Esophagus muscularis mucosa (tissue), 4 donors: ENCODE data around the gene MED7. TPM values are rescaled to one million over a fixed set of nuclear protein-coding genes. Genes with fewer than 3 reads are reported as not detected.

Experiments
- DNase-seq: peaks from one replicate; pipeline ENCODE4 v3.0.0-alpha.2; 2017; ENCODE audit errors: extremely low spot score
- H3K27ac ChIP-seq, 4 donors: fragments of 200-600 bp; sonication (generic); replicated peaks in 1 of 4; 1 replicate in 3 of 4; 2 replicates in 1 of 4; pipeline ENCODE4 v1.5.1; 2016 to 2019; ENCODE audit warnings: mild to moderate bottlenecking in 1 of 4
- H3K27me3 ChIP-seq, 4 donors: fragments of 200-600 bp; sonication (generic); one replicate each; pipeline versions ENCODE4 v1.5.1 to v1.6.0; 2016 to 2019
- H3K36me3 ChIP-seq, 4 donors: fragments of 200-600 bp; sonication (generic); one replicate each; pipeline ENCODE4 v1.5.1; 2016 to 2019
- H3K4me1 ChIP-seq, 4 donors: fragments of 200-600 bp; sonication (generic); one replicate each; pipeline ENCODE4 v1.5.1; 2016 to 2019
- H3K4me3 ChIP-seq, 4 donors: fragments of 200-600 bp; sonication (generic); 1 replicate in 2 of 4; 2 replicates in 2 of 4; pipeline ENCODE4 v1.5.1; 2016 to 2019; ENCODE audit warnings: mild to moderate bottlenecking in 4 of 4, moderate library complexity in 1 of 4
- H3K9me3 ChIP-seq, 4 donors: fragments of 200-600 bp; sonication (generic); 1 replicate in 3 of 4; 2 replicates in 1 of 4; pipeline ENCODE4 v1.5.1; 2016 to 2019
- EP300 ChIP-seq: sonication (generic); formaldehyde crosslinking; IDR thresholded peaks from one replicate; pipeline ENCODE4 v1.6.1; 2017; ENCODE audit warnings: antibody characterized with exemption
- POLR2A ChIP-seq: fragments of 450-650 bp; IDR thresholded peaks from one replicate; pipeline ENCODE4 v1.6.1; 2017; ENCODE audit warnings: antibody characterized with exemption, moderate library complexity, mild to moderate bottlenecking, low read depth
- POLR2AphosphoS5 ChIP-seq, 2 donors: sonication (generic); formaldehyde crosslinking; IDR thresholded peaks; one replicate each; pipeline ENCODE4 v1.6.1; 2017; ENCODE audit warnings: antibody characterized with exemption in 2 of 2
- WGBS: methylation state at CpG from one replicate; pipeline ENCODE4 v1.1.5; 2018; 5-methylcytosine and 5-hydroxymethylcytosine counted together
- intact Hi-C: fragments of 100-400 bp; cut with DNase I; formaldehyde crosslinking; loops from one replicate; pipeline ENCODE4 v1.15.1; 2023
- total RNA-seq, 4 donors: library from RNA; depleted of rRNA; stranded (reverse); fragments of >200 nt; gene quantifications; one replicate each; pipeline versions ENCODE4 v1.1.0 to v1.2.1, GENCODE V29; 2016
- TF ChIP-seq, protein P1 (sequence below), 3 experiments: fragments of 200-600 bp in 2 of 3; fragments of 450-650 bp in 1 of 3; sonication (generic) in 2 of 3; IDR thresholded peaks; one replicate each; pipeline ENCODE4 v1.5.1; 2017 to 2019; ENCODE audit warnings: antibody characterized with exemption in 3 of 3, mild to moderate bottlenecking in 2 of 3, moderate library complexity in 1 of 3

Gene MED7
- total RNA-seq, 4 donors from 2014 or later, result 8.4 to 12.5 (median 10.4) TPM

DNA sequence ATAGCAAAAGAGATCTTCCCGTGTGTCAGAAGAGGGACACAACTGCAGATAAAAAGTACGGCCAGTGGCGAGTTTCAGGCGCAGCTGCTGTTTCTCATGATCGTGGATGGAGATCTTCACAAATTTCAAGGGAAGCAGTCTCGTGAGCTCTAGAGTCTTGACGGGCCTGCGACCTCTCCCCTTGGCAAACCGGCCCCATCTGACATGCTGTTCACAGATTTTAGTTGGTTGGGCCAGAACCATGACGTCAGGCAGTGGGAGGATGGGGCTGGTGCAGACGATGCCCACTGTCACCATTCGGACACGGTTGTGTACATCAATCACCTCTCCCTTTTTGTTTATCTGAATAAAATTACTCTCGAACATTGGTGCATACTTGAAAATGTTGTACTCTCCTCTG is 23.0 kb upstream of the MED7 start:
- TF ChIP-seq POLR2AphosphoS5 (IDR thresholded peaks at IDR 0.05) (no peak), EP300 (no peak), POLR2A (no peak)
- TF ChIP-seq, protein P1, sequence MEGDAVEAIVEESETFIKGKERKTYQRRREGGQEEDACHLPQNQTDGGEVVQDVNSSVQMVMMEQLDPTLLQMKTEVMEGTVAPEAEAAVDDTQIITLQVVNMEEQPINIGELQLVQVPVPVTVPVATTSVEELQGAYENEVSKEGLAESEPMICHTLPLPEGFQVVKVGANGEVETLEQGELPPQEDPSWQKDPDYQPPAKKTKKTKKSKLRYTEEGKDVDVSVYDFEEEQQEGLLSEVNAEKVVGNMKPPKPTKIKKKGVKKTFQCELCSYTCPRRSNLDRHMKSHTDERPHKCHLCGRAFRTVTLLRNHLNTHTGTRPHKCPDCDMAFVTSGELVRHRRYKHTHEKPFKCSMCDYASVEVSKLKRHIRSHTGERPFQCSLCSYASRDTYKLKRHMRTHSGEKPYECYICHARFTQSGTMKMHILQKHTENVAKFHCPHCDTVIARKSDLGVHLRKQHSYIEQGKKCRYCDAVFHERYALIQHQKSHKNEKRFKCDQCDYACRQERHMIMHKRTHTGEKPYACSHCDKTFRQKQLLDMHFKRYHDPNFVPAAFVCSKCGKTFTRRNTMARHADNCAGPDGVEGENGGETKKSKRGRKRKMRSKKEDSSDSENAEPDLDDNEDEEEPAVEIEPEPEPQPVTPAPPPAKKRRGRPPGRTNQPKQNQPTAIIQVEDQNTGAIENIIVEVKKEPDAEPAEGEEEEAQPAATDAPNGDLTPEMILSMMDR (IDR thresholded peaks at IDR 0.05), result no peak
- peak; percentile 50 for DNase-seq
- intact Hi-C loops, result no loop called here
- H3K27me3 ChIP-seq, result peaks cover 0 to 24% (median 0%) of the 10 kb centered on the region in 4 donors
- no peaks in the 10 kb centered on the region for H3K4me1 ChIP-seq
- WGBS, result 93% methylated on average over 12 of the region's 14 CpGs
- no peak overlapping the region for H3K27ac ChIP-seq
- H3K36me3 ChIP-seq, result no peaks in the 10 kb centered on the region
- no peak overlapping the region for H3K4me3 ChIP-seq
- no peaks in the 10 kb centered on the region for H3K9me3 ChIP-seq

DNA sequence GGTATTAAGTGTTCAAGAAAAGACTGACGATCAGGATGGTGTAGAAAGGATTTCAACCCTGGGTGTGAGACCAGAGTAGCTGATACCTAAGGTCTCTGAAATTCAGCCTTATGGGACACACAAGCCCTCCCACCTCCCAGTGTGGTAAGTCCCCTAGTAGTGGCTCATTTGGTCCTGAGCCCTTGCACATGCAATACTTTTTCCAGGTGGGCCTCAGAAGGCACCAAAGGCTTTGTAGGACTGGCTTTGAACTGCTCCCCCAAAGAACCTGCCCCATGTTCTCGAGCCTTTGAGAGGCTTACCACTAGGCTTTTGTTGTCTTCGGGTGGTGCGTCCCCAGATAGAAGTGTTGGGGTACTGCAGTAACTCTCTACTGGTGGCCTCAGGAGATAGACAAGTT is 22.6 kb upstream of the MED7 start:
- TF ChIP-seq POLR2AphosphoS5 (IDR thresholded peaks at IDR 0.05) (no peak), POLR2A (no peak), EP300 (no peak)
- TF ChIP-seq, protein P1 (IDR thresholded peaks at IDR 0.05), result no peak
- H3K9me3 ChIP-seq, result no peaks in the 10 kb centered on the region
- H3K4me3 ChIP-seq, result no peak overlapping the region
- peak; percentile 66 for DNase-seq
- no peak overlapping the region for H3K27ac ChIP-seq
- WGBS, result 83% methylated on average over 4 of the region's 4 CpGs
- H3K27me3 ChIP-seq, result peaks cover 0 to 24% (median 0%) of the 10 kb centered on the region in 4 donors
- no peaks in the 10 kb centered on the region for H3K4me1 ChIP-seq
- no peaks in the 10 kb centered on the region for H3K36me3 ChIP-seq
- intact Hi-C loops, result no loop called here

DNA sequence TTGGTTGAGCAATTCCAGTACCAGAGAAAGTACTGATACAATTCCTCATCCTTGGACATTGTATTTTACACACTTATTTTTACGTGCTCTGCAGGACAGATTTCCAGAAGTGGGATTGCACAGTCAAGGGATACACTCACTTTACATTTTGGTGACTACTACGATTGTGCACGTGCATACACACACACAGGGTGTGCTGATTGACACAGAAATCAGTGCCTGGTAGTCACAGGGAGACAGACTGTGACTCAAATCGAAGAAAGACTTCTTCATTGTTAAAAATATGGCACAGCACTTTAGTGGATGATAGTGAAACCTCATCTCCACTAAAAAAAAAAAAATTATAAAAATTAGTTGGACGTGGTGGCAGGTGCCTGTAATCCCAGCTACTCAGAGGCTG is 21.9 kb upstream of the MED7 start:
- TF ChIP-seq POLR2A (no peak), POLR2AphosphoS5 (IDR thresholded peaks at IDR 0.05) (no peak), EP300 (no peak)
- TF ChIP-seq, protein P1 (IDR thresholded peaks at IDR 0.05), result no peak
- intact Hi-C loops, result no loop called here
- Histone ChIP-seq H3K27me3 (peaks cover 0 to 24% (median 0%) of the 10 kb centered on the region in 4 donors), H3K9me3 (no peaks in the 10 kb centered on the region), H3K36me3 (no peaks in the 10 kb centered on the region), H3K27ac (no peak overlapping the region), H3K4me3 (no peak overlapping the region), H3K4me1 (no peaks in the 10 kb centered on the region)
- WGBS, result 77% methylated on average over 5 of the region's 5 CpGs
- no peak for DNase-seq

DNA sequence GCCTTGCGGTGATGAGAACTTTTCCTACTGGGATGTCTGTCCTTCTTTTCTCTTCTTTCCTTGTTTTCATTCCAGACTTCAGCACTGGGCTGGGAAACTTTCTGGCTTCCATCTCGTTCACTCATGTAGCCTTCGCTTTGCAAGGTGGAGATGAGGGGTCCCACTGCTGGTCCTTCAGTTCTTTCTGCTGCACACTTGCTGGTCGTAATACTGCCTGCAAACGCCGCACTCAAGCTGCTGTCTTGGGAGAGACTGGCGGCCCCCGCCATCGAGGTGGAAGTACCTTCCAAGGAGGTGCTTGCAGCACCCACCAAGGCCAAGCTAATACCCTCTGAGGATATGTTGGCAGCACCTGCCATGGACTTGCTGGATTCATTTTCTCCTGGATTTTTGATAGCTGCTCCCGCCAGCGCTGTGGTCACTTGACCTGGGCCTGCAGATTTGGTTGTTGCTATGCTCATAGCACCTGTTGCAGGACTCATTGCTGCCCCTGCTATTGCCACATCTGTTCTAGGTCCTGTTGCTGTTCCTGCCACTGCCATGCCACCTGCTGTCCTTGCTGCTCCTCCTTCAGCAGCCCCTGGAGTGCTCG is 20.4 kb upstream of the MED7 start:
- no peaks in the 10 kb centered on the region for H3K4me1 ChIP-seq
- TF ChIP-seq EP300, result no peak
- TF ChIP-seq, protein P1 (IDR thresholded peaks at IDR 0.05), result no peak
- TF ChIP-seq POLR2A, result no peak
- TF ChIP-seq POLR2AphosphoS5 (IDR thresholded peaks at IDR 0.05), result no peak
- H3K9me3 ChIP-seq, result no peaks in the 10 kb centered on the region
- no peaks in the 10 kb centered on the region for H3K36me3 ChIP-seq
- peak; percentile 68 for DNase-seq
- WGBS, result 95% methylated on average over 11 of the region's 12 CpGs
- intact Hi-C loops, result no loop called here
- no peak overlapping the region for H3K4me3 ChIP-seq
- peaks cover 0 to 24% (median 0%) of the 10 kb centered on the region in 4 donors for H3K27me3 ChIP-seq
- no peak overlapping the region for H3K27ac ChIP-seq

DNA sequence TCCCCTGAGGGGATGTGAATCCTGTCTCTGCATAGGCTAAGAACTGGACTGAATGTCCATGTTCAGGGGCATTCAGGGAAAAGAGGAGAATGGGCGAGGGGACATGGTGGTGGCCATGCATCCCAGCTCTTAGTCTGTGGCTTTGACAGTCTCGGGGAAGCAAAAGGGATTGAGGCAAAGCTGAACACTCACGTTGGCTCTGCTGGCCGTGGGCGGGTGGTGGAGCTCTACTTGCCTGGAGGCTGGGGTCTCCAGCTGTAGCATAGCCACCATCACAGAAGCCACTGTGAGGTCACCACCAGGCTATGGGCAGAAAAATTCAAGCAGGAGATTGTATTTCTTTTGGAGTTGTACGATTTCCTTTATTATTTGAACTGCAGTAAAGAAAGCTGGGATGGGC is 19.3 kb upstream of the MED7 start:
- 88% methylated on average over 6 of the region's 6 CpGs for WGBS
- TF ChIP-seq, protein P1 (IDR thresholded peaks at IDR 0.05), result no peak
- no peak for TF ChIP-seq POLR2AphosphoS5 (IDR thresholded peaks at IDR 0.05)
- no peak for TF ChIP-seq EP300
- TF ChIP-seq POLR2A, result no peak
- H3K4me1 ChIP-seq, result no peaks in the 10 kb centered on the region
- H3K27ac ChIP-seq, result no peak overlapping the region
- H3K36me3 ChIP-seq, result no peaks in the 10 kb centered on the region
- peaks cover 0 to 24% (median 0%) of the 10 kb centered on the region in 4 donors for H3K27me3 ChIP-seq
- H3K4me3 ChIP-seq, result no peak overlapping the region
- no peaks in the 10 kb centered on the region for H3K9me3 ChIP-seq
- intact Hi-C loops, result no loop called here
- peak; percentile 60 for DNase-seq
